MCF 10A (cell line): Measurements from ENCODE around the gene TGIF2. TPM values are rescaled to one million over a fixed set of nuclear protein-coding genes. Genes with fewer than 3 reads are reported as not detected.

Source experiments
- BruUV-seq: library from RNA; stranded (reverse); fragments of 400-500 nt; replicated peaks from 2 replicates; lab custom pipeline; 2021; lab: Mats Ljungman, UMichigan
- CTCF ChIA-PET: fragments of 300-600 bp; sonication (Branson Sonifier 250); formaldehyde crosslinking; extraction: SDS; loops from one replicate; lab custom pipeline; 2021; ENCODE audit warnings: antibody characterized with exemption, inconsistent platforms; lab: Yijun Ruan, JAX
- POLR2A ChIA-PET: fragments of 300-600, 350-650 bp; sonication (Branson Sonifier 250); formaldehyde crosslinking; extraction: SDS; loops from one replicate; lab custom pipeline; 2020; ENCODE audit warnings: antibody characterized with exemption, inconsistent platforms; lab: Yijun Ruan, JAX
- DNase-seq: peaks from one replicate; pipeline ENCODE4 v3.0.0-alpha.2; 2018; ENCODE audit not compliant: unreplicated experiment
- H3K27ac Mint-ChIP-seq: one replicate; pipeline ENCODE4 v1.8.0; 2022; ENCODE audit warnings: mild to moderate bottlenecking, low read depth, mixed read lengths; ENCODE audit not compliant: unreplicated experiment
- H3K27me3 Mint-ChIP-seq: one replicate; pipeline ENCODE4 v1.8.0; 2022; ENCODE audit warnings: mixed read lengths; ENCODE audit not compliant: insufficient read depth, unreplicated experiment
- H3K36me3 Mint-ChIP-seq: one replicate; pipeline ENCODE4 v1.8.0; 2022; ENCODE audit warnings: mild to moderate bottlenecking, moderate library complexity, mixed read lengths; ENCODE audit not compliant: insufficient read depth, unreplicated experiment
- H3K4me1 Mint-ChIP-seq: one replicate; pipeline ENCODE4 v1.8.0; 2022; ENCODE audit warnings: mixed read lengths; ENCODE audit not compliant: insufficient read depth, unreplicated experiment
- H3K4me3 Mint-ChIP-seq: one replicate; pipeline ENCODE4 v1.8.0; 2022; ENCODE audit warnings: mild to moderate bottlenecking, moderate library complexity, mixed read lengths; ENCODE audit not compliant: unreplicated experiment
- H3K9me3 Mint-ChIP-seq: one replicate; pipeline ENCODE4 v1.8.0; 2022; ENCODE audit warnings: mixed read lengths; ENCODE audit not compliant: unreplicated experiment
- CTCF ChIP-seq: fragments of 200-600 bp; IDR thresholded peaks from one replicate; pipeline ENCODE4 v1.8.0; 2022; ENCODE audit warnings: antibody characterized with exemption, mild to moderate bottlenecking; ENCODE audit not compliant: unreplicated experiment
- intact Hi-C: fragments of 100-400 bp; cut with micrococcal nuclease; formaldehyde crosslinking; loops from 2 replicates; pipeline ENCODE4 v1.14.1; 2022
- total RNA-seq: library from RNA; stranded (reverse); gene quantifications from 2 replicates; pipeline ENCODE4 v1.2.3, GENCODE V29; 2022

The TGIF2 gene
- total RNA-seq, 1 experiment from 2014 or later, result 9.7 TPM

GRCh38 chr20:36571564-36572504 is 1.6 kb upstream of the TGIF2 start:
- POLR2A ChIA-PET, result interaction anchor here (0.6 to 6.4 kb wide), 4 partner anchors 14 to 1397 kb away, joined by 3 to 60 read pairs (median 4); partner anchors contain the start of gene RAB5IF

GRCh38 chr20:36572701-36573102 is 695 bp upstream of the TGIF2 start:
- ChIA-PET POLR2A (interaction anchor here (1.2 to 6.4 kb wide), 4 partner anchors 13 to 618 kb away, joined by 3 to 60 read pairs (median 5); partner anchors contain the start of genes RAB5IF and SCAND1), CTCF (interaction anchor here (1.2 to 2.8 kb wide), 2 partner anchors 14 to 33 kb away, joined by 3 to 8 read pairs; partner anchors contain the start of gene RAB5IF)
- Mint-ChIP-seq H3K27me3 (no peaks in the 10 kb centered on the region), H3K27ac (peak overlapping the region; percentile 87), H3K4me3 (peak overlapping the region; percentile 58), H3K9me3 (no peaks in the 10 kb centered on the region), H3K4me1 (peaks cover 19% of the 10 kb centered on the region), H3K36me3 (no peaks in the 10 kb centered on the region)
- no peak for DNase-seq
- intact Hi-C loops, result no loop called here
- BruUV-seq, result no TSS peak
- no peak for TF ChIP-seq CTCF

More at GRCh38 chr20:36571564-36572504, 1.6 kb upstream of the TGIF2 start:
- DNase-seq, result no peak
- no peaks in the 10 kb centered on the region for H3K9me3 Mint-ChIP-seq
- CTCF ChIA-PET, result interaction anchor here (0.9 to 2.8 kb wide), 3 partner anchors 13 to 202 kb away, joined by 3 to 8 read pairs (median 3); partner anchors contain the start of genes DSN1 and RAB5IF
- no peaks in the 10 kb centered on the region for H3K27me3 Mint-ChIP-seq
- H3K4me1 Mint-ChIP-seq, result peaks cover 19% of the 10 kb centered on the region
- intact Hi-C loops, result no loop called here
- no peak for TF ChIP-seq CTCF
- peak overlapping the region; percentile 58 for H3K4me3 Mint-ChIP-seq
- BruUV-seq, result no TSS peak
- peak overlapping the region; percentile 87 for H3K27ac Mint-ChIP-seq
- no peaks in the 10 kb centered on the region for H3K36me3 Mint-ChIP-seq

DNA sequence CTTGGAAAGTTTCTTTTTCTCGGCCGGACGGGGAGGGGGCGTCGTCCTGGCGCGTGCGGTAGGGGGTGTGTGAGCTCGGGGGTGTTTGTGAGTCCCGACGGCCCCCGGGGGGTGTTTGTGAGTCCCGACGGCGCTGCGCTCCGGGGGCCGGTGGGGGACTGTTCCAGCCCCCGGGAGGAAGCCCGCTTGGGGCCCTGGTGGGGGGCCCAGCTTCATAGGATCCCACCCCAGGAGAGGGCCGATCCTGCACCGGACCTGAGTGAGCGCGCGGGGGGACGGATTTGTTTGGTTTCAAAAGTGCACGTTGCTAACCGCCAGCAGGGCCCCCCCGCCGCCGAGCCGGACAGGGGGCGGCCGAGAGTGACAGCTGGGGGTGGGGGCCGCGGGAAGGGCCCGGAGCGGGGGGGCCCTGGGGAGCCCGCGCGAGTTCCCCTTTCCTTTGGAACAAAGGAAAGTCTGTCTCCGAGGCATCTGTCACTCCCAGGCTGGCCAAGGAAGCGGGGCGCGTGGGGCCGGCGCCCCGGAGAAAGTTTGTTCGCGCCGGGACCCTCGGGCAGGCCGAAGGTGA is 485 bp downstream of the TGIF2 start:
- DNase-seq, result no peak

More for the DNA sequence above, 485 bp downstream of the TGIF2 start:
- ChIA-PET POLR2A (interaction anchor here (0.7 to 6.4 kb wide), 8 partner anchors 11 to 677 kb away, joined by 3 to 60 read pairs (median 5); partner anchors contain the start of genes RAB5IF and SCAND1), CTCF (interaction anchor here (1.0 to 1.3 kb wide), 4 partner anchors 15 to 19 kb away, joined by 3 to 5 read pairs (median 5); no protein-coding TSS in a partner anchor)
- Mint-ChIP-seq H3K4me1 (peaks cover 19% of the 10 kb centered on the region), H3K36me3 (no peaks in the 10 kb centered on the region), H3K27ac (no peak overlapping the region), H3K27me3 (no peaks in the 10 kb centered on the region), H3K9me3 (no peaks in the 10 kb centered on the region), H3K4me3 (peak overlapping the region; percentile 74)
- TF ChIP-seq CTCF, result no peak
- intact Hi-C loops, result no loop called here
- BruUV-seq, result no TSS peak
